ENCODE measurements around the gene SLC29A2.
A peak's percentile ranks its signal among the peaks of the same experiment; 100 is the strongest.

SLC29A2 gene

GRCh38 chr11:66328302-66329144 is 43.0 kb downstream of the SLC29A2 start:
- TF ChIP-seq CTCF (IDR thresholded peaks at IDR 0.05; ENCODE audit: low read depth, low read length) = peak; percentile 92
- in situ Hi-C loops (cut with HindIII; ENCODE audit: low sequenced_read_pairs) = no loop called here
- peak; percentile 63 for DNase-seq (ENCODE audit: low read depth, low spot score)
- H3K4me3 ChIP-seq (ENCODE audit: low read depth, low read length) = no peak overlapping the region

DNA sequence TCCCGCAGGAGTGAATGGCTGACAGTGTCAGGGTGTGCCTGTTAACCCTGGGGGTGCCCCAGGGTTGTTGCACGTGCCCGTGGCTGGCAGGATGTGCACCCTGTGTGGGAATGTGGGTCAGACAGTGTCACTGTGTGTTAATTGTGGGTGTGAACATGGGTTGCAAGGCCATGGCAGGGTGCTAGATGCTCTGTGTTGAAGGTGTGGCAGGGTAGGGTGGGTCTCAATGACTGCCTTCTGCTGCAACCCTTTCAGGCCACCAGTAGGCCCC is 43.6 kb downstream of the SLC29A2 start:
- H3K4me3 ChIP-seq (ENCODE audit: low read depth, low read length) = no peak overlapping the region
- DNase-seq (ENCODE audit: low read depth, low spot score) = no peak
- in situ Hi-C loops (cut with HindIII; ENCODE audit: low sequenced_read_pairs) = no loop called here
- TF ChIP-seq CTCF (IDR thresholded peaks at IDR 0.05; ENCODE audit: low read depth, low read length) = no peak

GRCh38 chr11:66327171-66328030 is 44.2 kb downstream of the SLC29A2 start:
- peak; percentile 71 for DNase-seq (ENCODE audit: low read depth, low spot score)
- no peak overlapping the region for H3K4me3 ChIP-seq (ENCODE audit: low read depth, low read length)
- in situ Hi-C loops (cut with HindIII; ENCODE audit: low sequenced_read_pairs) = no loop called here
- no peak for TF ChIP-seq CTCF (IDR thresholded peaks at IDR 0.05; ENCODE audit: low read depth, low read length)

GRCh38 chr11:66326261-66327111 is 45.1 kb downstream of the SLC29A2 start:
- DNase-seq (ENCODE audit: low read depth, low spot score) = peak; percentile 37
- in situ Hi-C loops (cut with HindIII; ENCODE audit: low sequenced_read_pairs) = no loop called here
- H3K4me3 ChIP-seq (ENCODE audit: low read depth, low read length) = no peak overlapping the region
- no peak for TF ChIP-seq CTCF (IDR thresholded peaks at IDR 0.05; ENCODE audit: low read depth, low read length)

DNA sequence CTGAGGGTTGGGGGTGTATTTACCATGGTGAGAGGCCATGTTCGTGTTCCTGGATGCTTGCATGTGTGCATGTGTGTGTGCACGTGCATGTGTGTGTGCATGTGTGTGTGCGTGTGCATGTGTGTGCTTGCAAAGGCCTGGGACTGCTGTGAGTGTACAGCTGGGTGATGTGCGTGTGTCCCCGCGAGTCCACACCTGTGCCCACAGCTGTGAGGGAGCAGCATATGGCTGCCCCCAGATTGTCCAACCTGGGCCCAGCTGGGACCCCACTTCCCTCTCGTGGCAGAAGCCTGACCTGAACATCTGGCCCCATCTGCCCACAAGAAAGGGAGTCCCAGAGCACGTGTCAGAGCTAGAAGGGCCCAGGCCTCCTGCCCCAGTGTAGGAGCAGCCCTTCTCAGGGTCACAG is 46.3 kb downstream of the SLC29A2 start:
- H3K4me3 ChIP-seq (ENCODE audit: low read depth, low read length) = no peak overlapping the region
- TF ChIP-seq CTCF (IDR thresholded peaks at IDR 0.05; ENCODE audit: low read depth, low read length) = no peak
- DNase-seq (ENCODE audit: low read depth, low spot score) = no peak
- in situ Hi-C loops (cut with HindIII; ENCODE audit: low sequenced_read_pairs) = no loop called here

DNA sequence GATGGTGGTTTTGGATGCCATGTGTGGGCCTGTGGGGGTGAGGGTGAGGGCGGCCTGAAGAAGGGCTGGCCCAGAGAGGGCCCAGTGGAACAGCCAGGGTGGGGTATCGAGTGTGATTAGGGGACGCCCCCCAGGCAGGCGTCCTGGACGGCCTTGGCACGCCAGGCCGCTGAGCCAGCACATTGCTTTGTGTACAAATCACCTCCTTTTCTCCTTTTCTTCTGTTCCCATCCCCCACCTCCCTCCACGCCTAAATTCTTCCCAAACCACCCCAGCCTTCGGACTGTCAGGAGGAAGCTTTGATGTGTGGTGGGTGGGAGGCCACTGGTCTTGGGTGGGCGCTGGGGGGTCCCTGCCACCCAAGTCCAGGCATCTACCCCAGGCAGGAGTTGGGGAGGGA is 46.9 kb downstream of the SLC29A2 start:
- no peak overlapping the region for H3K4me3 ChIP-seq (ENCODE audit: low read depth, low read length)
- no peak for TF ChIP-seq CTCF (IDR thresholded peaks at IDR 0.05; ENCODE audit: low read depth, low read length)
- in situ Hi-C loops (cut with HindIII; ENCODE audit: low sequenced_read_pairs) = no loop called here
- peak; percentile 40 for DNase-seq (ENCODE audit: low read depth, low spot score)
